ENCODE measurements around the gene NOS2.
A peak's percentile ranks its signal among the peaks of the same experiment; 100 is the strongest.
"Not testable (repeated sequence)": the region's sequence is repeated elsewhere in the genome, so short reads cannot be mapped to it uniquely, and the experiment has no call there.

Gene NOS2

GRCh38 chr17:27783440-27784350, 16.6 kb downstream of the NOS2 start:
- no peak for DNase-seq

- peak; percentile 31 to 47 (median 36) for DNase-seq
Measured at GRCh38 chr17:27782791-27783206, 17.5 kb downstream of the NOS2 start.

GRCh38 chr17:27780828-27781404, 19.4 kb downstream of the NOS2 start:
- no peak for DNase-seq

- DNase-seq, result no peak
Measured at GRCh38 chr17:27780092-27780827, 20.1 kb downstream of the NOS2 start.

GRCh38 chr17:27778183-27778582, 22.1 kb downstream of the NOS2 start:
- no peak for DNase-seq

- no peak for DNase-seq
Measured at GRCh38 chr17:27776882-27777624, 23.3 kb downstream of the NOS2 start.

GRCh38 chr17:27771586-27771985, 28.7 kb downstream of the NOS2 start:
- DNase-seq, result no peak

GRCh38 chr17:27770877-27771276, 29.5 kb downstream of the NOS2 start:
- no peak for DNase-seq

GRCh38 chr17:27768858-27769410, 31.4 kb downstream of the NOS2 start:
- DNase-seq, result no peak

- DNase-seq, result no peak
Measured at GRCh38 chr17:27766438-27766837, 33.9 kb downstream of the NOS2 start.

- DNase-seq, result no peak
Measured at GRCh38 chr17:27765353-27765752, 35.0 kb downstream of the NOS2 start.

GRCh38 chr17:27764589-27764988, 35.7 kb downstream of the NOS2 start:
- DNase-seq, result no peak

GRCh38 chr17:27762527-27763305, 37.6 kb downstream of the NOS2 start:
- peak; percentile 29 to 45 (median 34) for DNase-seq

- DNase-seq, result not testable (repeated sequence)
Measured at GRCh38 chr17:27760931-27761330, 39.4 kb downstream of the NOS2 start.

- DNase-seq, result peak; percentile 64 to 82 (median 69)
Measured at GRCh38 chr17:27760069-27760885, 40.1 kb downstream of the NOS2 start.

GRCh38 chr17:27759528-27759927, 40.8 kb downstream of the NOS2 start:
- DNase-seq, result no peak

- peak; percentile 76 to 84 (median 79) for DNase-seq
Measured at GRCh38 chr17:27756467-27757371, 43.6 kb downstream of the NOS2 start.

- no peak for DNase-seq
Measured at GRCh38 chr17:27755706-27756466, 44.4 kb downstream of the NOS2 start.

- DNase-seq, result no peak
Measured at GRCh38 chr17:27754549-27754948, 45.8 kb downstream of the NOS2 start.

Measured in suppressor macrophage treated with lipopolysaccharide for 1 hour (primary cell).